ENCODE results near the gene BCAS2.

Gene BCAS2

GRCh38 chr1:114545796-114546195, 35.6 kb downstream of the BCAS2 start:
- Histone ChIP-seq H3K9me3 (ENCODE audit: insufficient read depth, low read length) (no peaks in the 10 kb centered on the region), H2AFZ (ENCODE audit: low read depth, low read length, severe bottlenecking) (no peak overlapping the region), H3K27me3 (ENCODE audit: low read length) (no peaks in the 10 kb centered on the region), H3K27ac (ENCODE audit: low read depth, low read length) (no peak overlapping the region), H4K20me1 (ENCODE audit: low read depth, low read length) (no peaks in the 10 kb centered on the region), H3K9ac (ENCODE audit: low read length) (no peak overlapping the region), H3K79me2 (ENCODE audit: insufficient read depth, low read length) (no peaks in the 10 kb centered on the region), H3K9me2 (replicated peaks; ENCODE audit: insufficient read depth, low read length) (no peaks in the 10 kb centered on the region), H3K4me3 (ENCODE audit: insufficient read depth, low read length, poor library complexity, severe bottlenecking) (no peak overlapping the region), H3F3A (ENCODE audit: insufficient read depth) (no peaks in the 10 kb centered on the region; the same call in 1 of the 2 replicates), H3K36me3 (ENCODE audit: low read length) (no peaks in the 10 kb centered on the region), H3K4me2 (ENCODE audit: low read depth, low read length, poor library complexity, severe bottlenecking) (no peak overlapping the region)
- TF ChIP-seq EZH2phosphoT487 (conservative IDR thresholded peaks at IDR 0.05; ENCODE audit: low read length) (no peak), CTCF (IDR thresholded peaks at IDR 0.05; ENCODE audit: insufficient read depth, low read length, poor library complexity, severe bottlenecking) (no peak)

- no peaks in the 10 kb centered on the region for H4K20me1 ChIP-seq (ENCODE audit: low read depth, low read length)
- H3K4me2 ChIP-seq (ENCODE audit: low read depth, low read length, poor library complexity, severe bottlenecking), result no peak overlapping the region
- no peak overlapping the region for H3K4me3 ChIP-seq (ENCODE audit: insufficient read depth, low read length, poor library complexity, severe bottlenecking)
- H3K27me3 ChIP-seq (ENCODE audit: low read length), result no peaks in the 10 kb centered on the region
- no peak overlapping the region for H3K9ac ChIP-seq (ENCODE audit: low read length)
- H3K79me2 ChIP-seq (ENCODE audit: insufficient read depth, low read length), result no peaks in the 10 kb centered on the region
- H3F3A ChIP-seq (ENCODE audit: insufficient read depth), result no peaks in the 10 kb centered on the region; the same call in 1 of the 2 replicates
- no peak overlapping the region for H2AFZ ChIP-seq (ENCODE audit: low read depth, low read length, severe bottlenecking)
- no peaks in the 10 kb centered on the region for H3K9me2 ChIP-seq (replicated peaks; ENCODE audit: insufficient read depth, low read length)
- H3K36me3 ChIP-seq (ENCODE audit: low read length), result no peaks in the 10 kb centered on the region
- no peak for TF ChIP-seq CTCF (IDR thresholded peaks at IDR 0.05; ENCODE audit: insufficient read depth, low read length, poor library complexity, severe bottlenecking)
- no peak for TF ChIP-seq EZH2phosphoT487 (conservative IDR thresholded peaks at IDR 0.05; ENCODE audit: low read length)
- H3K27ac ChIP-seq (ENCODE audit: low read depth, low read length), result no peak overlapping the region
- H3K9me3 ChIP-seq (ENCODE audit: insufficient read depth, low read length), result no peaks in the 10 kb centered on the region
These were observed 36.1 kb downstream of the BCAS2 start for GRCh38 chr1:114545315-114545714.

GRCh38 chr1:114540821-114541220, 40.6 kb downstream of the BCAS2 start:
- Histone ChIP-seq H3K9me3 (ENCODE audit: insufficient read depth, low read length) (no peaks in the 10 kb centered on the region), H3K36me3 (ENCODE audit: low read length) (no peaks in the 10 kb centered on the region), H3K9ac (ENCODE audit: low read length) (no peak overlapping the region), H3K4me2 (ENCODE audit: low read depth, low read length, poor library complexity, severe bottlenecking) (no peak overlapping the region), H3F3A (ENCODE audit: insufficient read depth) (no peaks in the 10 kb centered on the region; the same call in 1 of the 2 replicates), H3K79me2 (ENCODE audit: insufficient read depth, low read length) (no peaks in the 10 kb centered on the region), H3K4me3 (ENCODE audit: insufficient read depth, low read length, poor library complexity, severe bottlenecking) (no peak overlapping the region), H2AFZ (ENCODE audit: low read depth, low read length, severe bottlenecking) (no peak overlapping the region), H3K9me2 (replicated peaks; ENCODE audit: insufficient read depth, low read length) (no peaks in the 10 kb centered on the region), H3K27ac (ENCODE audit: low read depth, low read length) (no peak overlapping the region), H4K20me1 (ENCODE audit: low read depth, low read length) (no peaks in the 10 kb centered on the region), H3K27me3 (ENCODE audit: low read length) (no peaks in the 10 kb centered on the region)
- TF ChIP-seq EZH2phosphoT487 (conservative IDR thresholded peaks at IDR 0.05; ENCODE audit: low read length) (no peak), CTCF (IDR thresholded peaks at IDR 0.05; ENCODE audit: insufficient read depth, low read length, poor library complexity, severe bottlenecking) (no peak)

All from SU-DHL-6 (cell line).